T-helper 2 cell treated with Interferon-gamma antibody and Interleukin-4, amounts not matched to agents 5 μg/mL and 100 μg/mL, for 36 hours (primary cell): Measurements from ENCODE around the gene MAN2B2.

Source experiments
- DNase-seq: peaks from one replicate; pipeline ENCODE4 v3.0.0; 2021; ENCODE audit warnings: low spot score
- H3K27ac Mint-ChIP-seq: one replicate; pipeline ENCODE4 v1.8.0; 2021; ENCODE audit warnings: mild to moderate bottlenecking, mixed read lengths
- H3K27me3 Mint-ChIP-seq: one replicate; pipeline ENCODE4 v1.8.0; 2021; ENCODE audit warnings: low read depth, mixed read lengths
- H3K36me3 Mint-ChIP-seq: one replicate; pipeline ENCODE4 v1.8.0; 2021; ENCODE audit warnings: low read depth, mixed read lengths
- H3K4me1 Mint-ChIP-seq: one replicate; pipeline ENCODE4 v1.8.0; 2021; ENCODE audit warnings: low read depth, mixed read lengths
- H3K4me3 Mint-ChIP-seq: one replicate; pipeline ENCODE4 v1.8.0; 2022; ENCODE audit warnings: mild to moderate bottlenecking, moderate library complexity, mixed read lengths
- H3K9me3 Mint-ChIP-seq: one replicate; pipeline ENCODE4 v1.8.0; 2021; ENCODE audit warnings: mixed read lengths

The MAN2B2 gene

GRCh38 chr4:6632125-6632524 is 57.1 kb downstream of the MAN2B2 start:
- Mint-ChIP-seq H3K27ac (peak overlapping the region; percentile 35), H3K36me3 (no peaks in the 10 kb centered on the region), H3K4me3 (no peak overlapping the region), H3K27me3 (no peaks in the 10 kb centered on the region), H3K9me3 (no peaks in the 10 kb centered on the region), H3K4me1 (peaks cover 6% of the 10 kb centered on the region)
- no peak for DNase-seq

GRCh38 chr4:6633091-6633906 is 58.3 kb downstream of the MAN2B2 start:
- Mint-ChIP-seq H3K27me3 (no peaks in the 10 kb centered on the region), H3K27ac (no peak overlapping the region), H3K36me3 (no peaks in the 10 kb centered on the region), H3K4me1 (peaks cover 6% of the 10 kb centered on the region), H3K9me3 (no peaks in the 10 kb centered on the region), H3K4me3 (no peak overlapping the region)
- DNase-seq, result no peak

GRCh38 chr4:6634746-6635145 is 59.8 kb downstream of the MAN2B2 start:
- no peak for DNase-seq
- Mint-ChIP-seq H3K9me3 (no peaks in the 10 kb centered on the region), H3K36me3 (no peaks in the 10 kb centered on the region), H3K4me3 (no peak overlapping the region), H3K27ac (no peak overlapping the region), H3K4me1 (peaks cover 6% of the 10 kb centered on the region), H3K27me3 (no peaks in the 10 kb centered on the region)

GRCh38 chr4:6639137-6639680 is 64.2 kb downstream of the MAN2B2 start:
- Mint-ChIP-seq H3K9me3 (no peaks in the 10 kb centered on the region), H3K27me3 (no peaks in the 10 kb centered on the region), H3K4me3 (peak overlapping the region; percentile 29), H3K4me1 (peaks cover 13% of the 10 kb centered on the region), H3K27ac (no peak overlapping the region), H3K36me3 (peaks cover 35% of the 10 kb centered on the region)
- no peak for DNase-seq

- Mint-ChIP-seq H3K4me1 (peaks cover 13% of the 10 kb centered on the region), H3K4me3 (peak within 1 kb of the TSS; percentile 95), H3K27me3 (no peaks in the 10 kb centered on the region), H3K9me3 (no peaks in the 10 kb centered on the region), H3K27ac (peak within 1 kb of the TSS; percentile 99), H3K36me3 (peaks cover 36% of the 10 kb centered on the region)
- DNase-seq, result peak; percentile 94
Measured at GRCh38 chr4:6640292-6641163, 65.5 kb downstream of the MAN2B2 start, which contains the start of gene MRFAP1. TSS of gene MRFAP1 (plus strand) at chr4:6640685. CDS start at chr4:6640863, 178 bp downstream.

- no peaks in the 10 kb centered on the region for H3K9me3 Mint-ChIP-seq
- peak; percentile 30 for DNase-seq
- H3K27ac Mint-ChIP-seq, result peak overlapping the region; percentile 99
- peaks cover 36% of the 10 kb centered on the region for H3K36me3 Mint-ChIP-seq
- H3K27me3 Mint-ChIP-seq, result no peaks in the 10 kb centered on the region
- H3K4me1 Mint-ChIP-seq, result peaks cover 13% of the 10 kb centered on the region
- H3K4me3 Mint-ChIP-seq, result peak overlapping the region; percentile 95
Measured at GRCh38 chr4:6641164-6641970, 66.4 kb downstream of the MAN2B2 start.

- Mint-ChIP-seq H3K9me3 (no peaks in the 10 kb centered on the region), H3K27me3 (no peaks in the 10 kb centered on the region), H3K27ac (peak overlapping the region; percentile 99), H3K4me3 (peak overlapping the region; percentile 95), H3K4me1 (peaks cover 13% of the 10 kb centered on the region), H3K36me3 (peaks cover 36% of the 10 kb centered on the region)
- DNase-seq, result no peak
Measured at GRCh38 chr4:6641971-6642320, 67.0 kb downstream of the MAN2B2 start.

- Mint-ChIP-seq H3K9me3 (no peaks in the 10 kb centered on the region), H3K4me3 (peak overlapping the region; percentile 95), H3K27ac (peak overlapping the region; percentile 34), H3K36me3 (peaks cover 36% of the 10 kb centered on the region), H3K27me3 (no peaks in the 10 kb centered on the region), H3K4me1 (peaks cover 13% of the 10 kb centered on the region)
- no peak for DNase-seq
Measured at GRCh38 chr4:6643141-6643847, 68.3 kb downstream of the MAN2B2 start.

GRCh38 chr4:6644792-6645530 is 70.0 kb downstream of the MAN2B2 start:
- Mint-ChIP-seq H3K9me3 (no peaks in the 10 kb centered on the region), H3K27me3 (no peaks in the 10 kb centered on the region), H3K4me1 (peaks cover 12% of the 10 kb centered on the region), H3K4me3 (no peak overlapping the region), H3K36me3 (peaks cover 36% of the 10 kb centered on the region), H3K27ac (no peak overlapping the region)
- DNase-seq, result no peak

- H3K36me3 Mint-ChIP-seq, result peaks cover 15% of the 10 kb centered on the region
- H3K4me3 Mint-ChIP-seq, result no peak overlapping the region
- H3K9me3 Mint-ChIP-seq, result no peaks in the 10 kb centered on the region
- H3K27ac Mint-ChIP-seq, result no peak overlapping the region
- peaks cover 4% of the 10 kb centered on the region for H3K4me1 Mint-ChIP-seq
- H3K27me3 Mint-ChIP-seq, result no peaks in the 10 kb centered on the region
- no peak for DNase-seq
Measured at GRCh38 chr4:6647169-6647568, 72.2 kb downstream of the MAN2B2 start.

- no peaks in the 10 kb centered on the region for H3K27me3 Mint-ChIP-seq
- H3K4me3 Mint-ChIP-seq, result no peak overlapping the region
- no peak for DNase-seq
- H3K4me1 Mint-ChIP-seq, result peaks cover 3% of the 10 kb centered on the region
- H3K27ac Mint-ChIP-seq, result no peak overlapping the region
- H3K9me3 Mint-ChIP-seq, result no peaks in the 10 kb centered on the region
- peaks cover 10% of the 10 kb centered on the region for H3K36me3 Mint-ChIP-seq
Measured at GRCh38 chr4:6647582-6648230, 72.7 kb downstream of the MAN2B2 start.

- Mint-ChIP-seq H3K9me3 (peaks cover 2% of the 10 kb centered on the region), H3K36me3 (peaks cover 1% of the 10 kb centered on the region), H3K4me3 (no peak overlapping the region), H3K4me1 (no peaks in the 10 kb centered on the region), H3K27ac (no peak overlapping the region), H3K27me3 (peaks cover 1% of the 10 kb centered on the region)
- no peak for DNase-seq
Measured at GRCh38 chr4:6649216-6649615, 74.2 kb downstream of the MAN2B2 start.
